ENCODE data around the gene SCYL1. TPM values are rescaled to one million over a fixed set of nuclear protein-coding genes. Genes with fewer than 3 reads are reported as not detected.

Gene SCYL1
- polyA plus RNA-seq, 12 donors, result 34.0 to 60.9 (median 40.9) TPM; not detected in 1

DNA sequence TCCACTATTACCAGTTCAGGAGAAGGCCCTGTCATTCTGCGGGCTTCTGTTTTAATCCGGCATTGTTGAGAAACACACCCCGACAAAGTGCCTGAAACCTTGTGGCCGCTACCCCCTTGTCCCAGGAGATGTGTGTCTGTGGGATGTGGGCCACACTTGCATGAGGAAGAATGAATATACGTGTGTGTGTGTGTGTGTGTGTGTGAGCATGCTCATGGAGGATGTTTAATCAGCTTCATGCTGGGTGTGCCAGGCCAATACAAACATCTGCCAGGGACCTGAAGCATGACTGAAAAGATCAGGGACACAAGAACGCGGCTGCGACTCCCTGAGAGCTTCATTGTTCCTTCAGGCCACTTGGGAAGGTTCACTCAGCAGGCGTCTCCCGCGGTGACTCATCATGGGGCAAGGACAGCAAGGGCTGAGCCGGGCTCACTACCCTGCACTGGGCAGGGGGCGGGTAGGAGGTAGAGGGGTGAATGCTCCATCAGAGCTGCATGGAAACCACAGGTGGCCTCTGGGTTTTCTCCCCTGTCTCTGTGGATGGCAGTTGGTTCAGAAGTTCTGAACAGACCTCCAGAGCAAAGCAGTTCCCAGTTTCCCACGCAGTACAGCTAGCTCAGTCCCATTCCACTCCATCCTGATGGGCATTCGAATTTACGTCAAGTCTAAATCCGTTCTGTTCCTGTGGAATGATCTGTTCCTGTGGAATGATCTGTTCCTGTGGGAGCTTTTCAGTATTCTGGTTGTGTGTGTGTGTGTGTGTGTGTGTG is 33.1 kb upstream of the SCYL1 start:
- peak; percentile 45 for DNase-seq

DNA sequence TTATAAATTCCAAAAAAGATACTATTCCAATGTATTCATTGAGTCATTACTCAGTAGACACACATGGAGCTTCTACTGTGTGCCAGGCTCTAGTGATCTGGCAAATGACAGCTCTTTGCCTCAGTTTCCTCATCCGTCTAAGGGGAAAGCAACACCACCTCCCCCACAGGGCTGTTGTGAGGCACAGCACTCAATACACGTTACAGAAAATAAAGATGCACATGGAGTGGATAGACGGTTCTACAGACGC is 32.6 kb upstream of the SCYL1 start:
- DNase-seq, result no peak

DNA sequence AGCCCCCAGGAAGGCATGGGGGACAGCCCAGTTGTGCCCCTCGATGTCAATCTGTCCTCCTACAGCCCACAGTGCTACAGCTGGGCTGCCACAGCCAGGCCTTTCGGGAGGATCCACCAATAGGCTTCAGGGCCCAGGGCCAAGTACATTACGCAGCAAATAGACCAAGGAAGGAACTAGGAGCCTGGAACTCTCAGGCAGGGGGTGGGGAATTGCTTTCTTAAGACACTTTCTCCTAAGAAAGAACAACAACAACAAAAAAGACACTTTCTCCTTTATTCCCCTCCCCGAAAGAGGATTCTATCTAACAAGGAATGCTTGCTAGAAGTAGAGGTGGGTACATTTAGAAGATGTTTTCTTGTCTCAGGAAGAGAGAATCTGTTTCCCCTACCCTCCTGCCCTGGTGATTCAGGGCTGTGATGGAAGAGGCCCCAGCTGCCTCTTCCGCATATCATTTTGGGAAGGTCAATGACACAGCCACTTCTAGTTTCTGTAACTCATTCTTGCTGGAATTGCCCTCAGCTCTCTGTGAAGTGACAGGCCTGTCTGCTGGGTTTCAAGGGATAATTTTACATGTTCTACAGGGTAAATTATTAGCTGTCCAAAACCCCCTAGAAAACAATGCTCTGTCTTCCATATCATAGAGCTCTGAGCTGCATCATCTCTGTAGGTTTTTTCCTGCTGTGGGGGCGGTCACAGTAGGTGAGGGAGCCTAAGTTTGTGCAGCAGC is 32.1 kb upstream of the SCYL1 start:
- peak; percentile 87 for DNase-seq

DNA sequence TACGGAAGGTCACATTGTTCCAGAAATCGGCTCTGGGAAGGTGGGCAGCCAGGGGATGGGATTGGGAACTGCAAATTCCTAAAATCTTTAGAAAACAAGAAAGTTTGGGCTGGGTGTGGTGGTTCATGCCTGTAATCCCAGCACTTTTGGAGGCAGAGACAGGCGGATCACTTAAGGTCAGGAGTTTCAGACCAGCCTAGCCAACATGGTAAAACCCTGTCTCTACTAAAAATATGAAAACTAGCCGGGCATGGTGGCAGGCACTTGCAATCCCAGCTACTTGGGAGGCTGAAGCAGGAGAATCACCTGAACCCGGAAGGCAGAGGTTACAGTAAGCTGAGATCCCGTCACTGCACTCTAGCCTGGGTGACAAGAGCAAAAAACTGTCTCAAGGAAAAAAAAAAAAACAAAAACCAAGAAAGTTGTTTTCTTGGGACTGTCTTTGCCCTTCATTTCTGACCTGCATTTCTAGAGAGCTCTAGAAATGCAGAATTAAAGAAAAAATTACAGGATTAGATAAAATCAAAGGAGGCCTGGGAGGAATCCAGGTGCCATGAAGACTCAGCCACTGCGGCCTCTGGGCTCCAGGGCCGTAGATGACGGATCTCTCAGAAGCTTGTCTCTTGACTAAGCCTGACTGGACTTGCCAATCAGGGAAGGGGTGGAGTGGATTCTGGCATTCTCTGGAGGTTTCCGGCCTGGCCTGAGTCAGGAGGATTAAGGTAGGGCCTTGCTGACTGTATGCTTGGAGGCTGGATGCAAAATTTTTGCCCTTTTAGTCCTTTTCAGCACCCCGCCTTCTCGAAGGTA is 31.3 kb upstream of the SCYL1 start:
- peak; percentile 38 for DNase-seq

DNA sequence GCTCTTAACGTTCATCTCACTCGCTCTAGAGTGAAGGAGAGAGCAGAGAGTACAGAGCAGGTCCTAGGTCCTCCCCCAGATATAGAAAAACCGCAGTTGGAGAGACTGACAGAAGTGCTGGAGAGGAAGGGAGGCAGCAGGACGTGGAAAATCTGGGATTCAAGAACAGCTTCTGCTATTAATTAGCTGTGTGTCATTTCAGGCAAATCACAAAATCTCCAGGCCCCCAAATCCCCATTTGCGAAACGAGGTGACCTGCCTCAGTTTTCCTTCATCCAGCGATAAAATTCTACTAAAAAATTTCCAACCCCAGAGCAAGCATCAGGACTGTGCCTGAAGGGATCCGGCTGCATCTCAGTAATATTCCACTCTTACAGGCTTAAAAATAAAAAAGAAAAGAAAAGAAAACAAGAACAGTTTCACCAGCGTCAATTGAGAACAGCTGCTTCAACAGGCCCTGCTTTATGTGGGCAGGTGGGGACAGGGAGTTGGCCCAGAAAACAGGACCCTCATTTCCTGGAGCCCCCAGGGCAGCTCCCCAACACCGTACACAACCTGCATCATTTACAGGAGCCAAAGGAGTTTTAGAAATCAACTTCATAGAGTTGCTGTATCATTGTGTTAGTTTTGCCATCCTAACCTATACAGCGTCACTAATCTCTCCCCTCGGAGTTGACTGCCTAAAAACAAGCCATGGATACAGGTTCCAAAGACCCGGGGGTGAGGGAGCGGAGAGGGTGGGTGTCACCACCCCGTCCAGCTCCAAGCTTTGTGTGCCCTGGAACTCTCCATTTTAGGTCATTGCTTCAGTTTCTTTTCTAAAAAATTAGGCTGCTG is 28.4 kb upstream of the SCYL1 start:
- no peak for DNase-seq

DNA sequence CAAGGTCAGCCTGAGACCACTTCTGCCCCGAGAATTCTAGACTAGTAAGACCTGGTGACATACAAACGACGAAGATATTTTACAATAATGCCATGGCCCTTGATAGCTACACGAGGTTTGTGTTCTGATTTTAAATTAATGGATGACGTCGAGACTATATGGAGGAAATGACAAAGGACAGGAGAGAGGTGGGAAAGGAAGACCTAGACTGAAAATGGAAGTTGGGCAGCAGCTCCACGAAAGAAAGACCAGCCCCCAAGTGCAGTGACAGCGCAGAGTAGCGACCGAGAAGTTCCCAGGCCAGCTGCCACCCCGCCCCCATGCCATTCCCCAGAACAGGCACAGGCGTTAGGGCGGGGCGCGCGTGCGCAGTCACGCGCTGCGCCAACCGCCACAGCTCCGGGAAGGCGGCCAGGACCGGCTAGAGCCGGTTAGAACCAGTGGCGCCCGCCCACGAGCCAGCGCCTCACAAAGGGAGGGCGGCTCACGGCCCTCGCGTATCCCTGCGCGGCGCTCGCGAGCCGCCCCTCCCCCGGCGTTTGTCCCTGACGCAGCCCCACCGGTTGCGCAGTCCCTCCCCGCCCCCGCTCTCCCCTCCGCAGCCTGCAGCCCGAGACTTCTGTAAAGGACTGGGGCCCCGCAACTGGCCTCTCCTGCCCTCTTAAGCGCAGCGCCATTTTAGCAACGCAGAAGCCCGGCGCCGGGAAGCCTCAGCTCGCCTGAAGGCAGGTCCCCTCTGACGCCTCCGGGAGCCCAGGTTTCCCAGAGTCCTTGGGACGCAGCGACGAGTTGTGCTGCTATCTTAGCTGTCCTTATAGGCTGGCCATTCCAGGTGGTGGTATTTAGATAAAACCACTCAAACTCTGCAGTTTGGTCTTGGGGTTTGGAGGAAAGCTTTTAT is 27.5 kb upstream of the SCYL1 start:
- DNase-seq, result peak; percentile 99

DNA sequence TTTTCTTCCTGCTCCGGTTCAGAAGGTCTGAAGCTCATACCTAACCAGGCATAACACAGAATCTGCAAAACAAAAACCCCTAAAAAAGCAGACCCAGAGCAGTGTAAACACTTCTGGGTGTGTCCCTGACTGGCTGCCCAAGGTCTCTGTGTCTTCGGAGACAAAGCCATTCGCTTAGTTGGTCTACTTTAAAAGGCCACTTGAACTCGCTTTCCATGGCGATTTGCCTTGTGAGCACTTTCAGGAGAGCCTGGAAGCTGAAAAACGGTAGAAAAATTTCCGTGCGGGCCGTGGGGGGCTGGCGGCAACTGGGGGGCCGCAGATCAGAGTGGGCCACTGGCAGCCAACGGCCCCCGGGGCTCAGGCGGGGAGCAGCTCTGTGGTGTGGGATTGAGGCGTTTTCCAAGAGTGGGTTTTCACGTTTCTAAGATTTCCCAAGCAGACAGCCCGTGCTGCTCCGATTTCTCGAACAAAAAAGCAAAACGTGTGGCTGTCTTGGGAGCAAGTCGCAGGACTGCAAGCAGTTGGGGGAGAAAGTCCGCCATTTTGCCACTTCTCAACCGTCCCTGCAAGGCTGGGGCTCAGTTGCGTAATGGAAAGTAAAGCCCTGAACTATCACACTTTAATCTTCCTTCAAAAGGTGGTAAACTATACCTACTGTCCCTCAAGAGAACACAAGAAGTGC is 26.7 kb upstream of the SCYL1 start:
- DNase-seq, result peak; percentile 80

DNA sequence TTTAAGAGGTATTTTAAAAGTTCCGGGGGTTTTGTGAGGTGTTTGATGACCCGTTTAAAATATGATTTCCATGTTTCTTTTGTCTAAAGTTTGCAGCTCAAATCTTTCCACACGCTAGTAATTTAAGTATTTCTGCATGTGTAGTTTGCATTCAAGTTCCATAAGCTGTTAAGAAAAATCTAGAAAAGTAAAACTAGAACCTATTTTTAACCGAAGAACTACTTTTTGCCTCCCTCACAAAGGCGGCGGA is 26.2 kb upstream of the SCYL1 start:
- DNase-seq, result no peak

DNA sequence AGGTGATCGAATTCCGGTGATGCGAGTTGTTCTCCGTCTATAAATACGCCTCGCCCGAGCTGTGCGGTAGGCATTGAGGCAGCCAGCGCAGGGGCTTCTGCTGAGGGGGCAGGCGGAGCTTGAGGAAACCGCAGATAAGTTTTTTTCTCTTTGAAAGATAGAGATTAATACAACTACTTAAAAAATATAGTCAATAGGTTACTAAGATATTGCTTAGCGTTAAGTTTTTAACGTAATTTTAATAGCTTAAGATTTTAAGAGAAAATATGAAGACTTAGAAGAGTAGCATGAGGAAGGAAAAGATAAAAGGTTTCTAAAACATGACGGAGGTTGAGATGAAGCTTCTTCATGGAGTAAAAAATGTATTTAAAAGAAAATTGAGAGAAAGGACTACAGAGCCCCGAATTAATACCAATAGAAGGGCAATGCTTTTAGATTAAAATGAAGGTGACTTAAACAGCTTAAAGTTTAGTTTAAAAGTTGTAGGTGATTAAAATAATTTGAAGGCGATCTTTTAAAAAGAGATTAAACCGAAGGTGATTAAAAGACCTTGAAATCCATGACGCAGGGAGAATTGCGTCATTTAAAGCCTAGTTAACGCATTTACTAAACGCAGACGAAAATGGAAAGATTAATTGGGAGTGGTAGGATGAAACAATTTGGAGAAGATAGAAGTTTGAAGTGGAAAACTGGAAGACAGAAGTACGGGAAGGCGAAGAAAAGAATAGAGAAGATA is 25.7 kb upstream of the SCYL1 start, which contains the start of gene MALAT1:
MALAT1 (plus strand) TSS at position 69 of the 736 bp plus-strand sequence.
- DNase-seq, result peak; percentile 98

DNA sequence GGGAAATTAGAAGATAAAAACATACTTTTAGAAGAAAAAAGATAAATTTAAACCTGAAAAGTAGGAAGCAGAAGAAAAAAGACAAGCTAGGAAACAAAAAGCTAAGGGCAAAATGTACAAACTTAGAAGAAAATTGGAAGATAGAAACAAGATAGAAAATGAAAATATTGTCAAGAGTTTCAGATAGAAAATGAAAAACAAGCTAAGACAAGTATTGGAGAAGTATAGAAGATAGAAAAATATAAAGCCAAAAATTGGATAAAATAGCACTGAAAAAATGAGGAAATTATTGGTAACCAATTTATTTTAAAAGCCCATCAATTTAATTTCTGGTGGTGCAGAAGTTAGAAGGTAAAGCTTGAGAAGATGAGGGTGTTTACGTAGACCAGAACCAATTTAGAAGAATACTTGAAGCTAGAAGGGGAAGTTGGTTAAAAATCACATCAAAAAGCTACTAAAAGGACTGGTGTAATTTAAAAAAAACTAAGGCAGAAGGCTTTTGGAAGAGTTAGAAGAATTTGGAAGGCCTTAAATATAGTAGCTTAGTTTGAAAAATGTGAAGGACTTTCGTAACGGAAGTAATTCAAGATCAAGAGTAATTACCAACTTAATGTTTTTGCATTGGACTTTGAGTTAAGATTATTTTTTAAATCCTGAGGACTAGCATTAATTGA is 25.0 kb upstream of the SCYL1 start:
- DNase-seq, result peak; percentile 22

DNA sequence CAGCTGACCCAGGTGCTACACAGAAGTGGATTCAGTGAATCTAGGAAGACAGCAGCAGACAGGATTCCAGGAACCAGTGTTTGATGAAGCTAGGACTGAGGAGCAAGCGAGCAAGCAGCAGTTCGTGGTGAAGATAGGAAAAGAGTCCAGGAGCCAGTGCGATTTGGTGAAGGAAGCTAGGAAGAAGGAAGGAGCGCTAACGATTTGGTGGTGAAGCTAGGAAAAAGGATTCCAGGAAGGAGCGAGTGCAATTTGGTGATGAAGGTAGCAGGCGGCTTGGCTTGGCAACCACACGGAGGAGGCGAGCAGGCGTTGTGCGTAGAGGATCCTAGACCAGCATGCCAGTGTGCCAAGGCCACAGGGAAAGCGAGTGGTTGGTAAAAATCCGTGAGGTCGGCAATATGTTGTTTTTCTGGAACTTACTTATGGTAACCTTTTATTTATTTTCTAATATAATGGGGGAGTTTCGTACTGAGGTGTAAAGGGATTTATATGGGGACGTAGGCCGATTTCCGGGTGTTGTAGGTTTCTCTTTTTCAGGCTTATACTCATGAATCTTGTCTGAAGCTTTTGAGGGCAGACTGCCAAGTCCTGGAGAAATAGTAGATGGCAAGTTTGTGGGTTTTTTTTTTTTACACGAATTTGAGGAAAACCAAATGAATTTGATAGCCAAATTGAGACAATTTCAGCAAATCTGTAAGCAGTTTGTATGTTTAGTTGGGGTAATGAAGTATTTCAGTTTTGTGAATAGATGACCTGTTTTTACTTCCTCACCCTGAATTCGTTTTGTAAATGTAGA is 24.3 kb upstream of the SCYL1 start:
- DNase-seq, result peak; percentile 67

DNA sequence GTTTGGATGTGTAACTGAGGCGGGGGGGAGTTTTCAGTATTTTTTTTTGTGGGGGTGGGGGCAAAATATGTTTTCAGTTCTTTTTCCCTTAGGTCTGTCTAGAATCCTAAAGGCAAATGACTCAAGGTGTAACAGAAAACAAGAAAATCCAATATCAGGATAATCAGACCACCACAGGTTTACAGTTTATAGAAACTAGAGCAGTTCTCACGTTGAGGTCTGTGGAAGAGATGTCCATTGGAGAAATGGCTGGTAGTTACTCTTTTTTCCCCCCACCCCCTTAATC is 23.8 kb upstream of the SCYL1 start:
- DNase-seq, result peak; percentile 29

DNA sequence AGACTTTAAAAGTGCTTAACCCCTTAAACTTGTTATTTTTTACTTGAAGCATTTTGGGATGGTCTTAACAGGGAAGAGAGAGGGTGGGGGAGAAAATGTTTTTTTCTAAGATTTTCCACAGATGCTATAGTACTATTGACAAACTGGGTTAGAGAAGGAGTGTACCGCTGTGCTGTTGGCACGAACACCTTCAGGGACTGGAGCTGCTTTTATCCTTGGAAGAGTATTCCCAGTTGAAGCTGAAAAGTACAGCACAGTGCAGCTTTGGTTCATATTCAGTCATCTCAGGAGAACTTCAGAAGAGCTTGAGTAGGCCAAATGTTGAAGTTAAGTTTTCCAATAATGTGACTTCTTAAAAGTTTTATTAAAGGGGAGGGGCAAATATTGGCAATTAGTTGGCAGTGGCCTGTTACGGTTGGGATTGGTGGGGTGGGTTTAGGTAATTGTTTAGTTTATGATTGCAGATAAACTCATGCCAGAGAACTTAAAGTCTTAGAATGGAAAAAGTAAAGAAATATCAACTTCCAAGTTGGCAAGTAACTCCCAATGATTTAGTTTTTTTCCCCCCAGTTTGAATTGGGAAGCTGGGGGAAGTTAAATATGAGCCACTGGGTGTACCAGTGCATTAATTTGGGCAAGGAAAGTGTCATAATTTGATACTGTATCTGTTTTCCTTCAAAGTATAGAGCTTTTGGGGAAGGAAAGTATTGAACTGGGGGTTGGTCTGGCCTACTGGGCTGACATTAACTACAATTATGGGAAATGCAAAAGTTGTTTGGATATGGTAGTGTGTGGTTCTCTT is 23.2 kb upstream of the SCYL1 start:
- DNase-seq, result peak; percentile 38

DNA sequence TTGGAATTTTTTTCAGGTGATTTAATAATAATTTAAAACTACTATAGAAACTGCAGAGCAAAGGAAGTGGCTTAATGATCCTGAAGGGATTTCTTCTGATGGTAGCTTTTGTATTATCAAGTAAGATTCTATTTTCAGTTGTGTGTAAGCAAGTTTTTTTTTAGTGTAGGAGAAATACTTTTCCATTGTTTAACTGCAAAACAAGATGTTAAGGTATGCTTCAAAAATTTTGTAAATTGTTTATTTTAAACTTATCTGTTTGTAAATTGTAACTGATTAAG is 22.7 kb upstream of the SCYL1 start:
- no peak for DNase-seq

DNA sequence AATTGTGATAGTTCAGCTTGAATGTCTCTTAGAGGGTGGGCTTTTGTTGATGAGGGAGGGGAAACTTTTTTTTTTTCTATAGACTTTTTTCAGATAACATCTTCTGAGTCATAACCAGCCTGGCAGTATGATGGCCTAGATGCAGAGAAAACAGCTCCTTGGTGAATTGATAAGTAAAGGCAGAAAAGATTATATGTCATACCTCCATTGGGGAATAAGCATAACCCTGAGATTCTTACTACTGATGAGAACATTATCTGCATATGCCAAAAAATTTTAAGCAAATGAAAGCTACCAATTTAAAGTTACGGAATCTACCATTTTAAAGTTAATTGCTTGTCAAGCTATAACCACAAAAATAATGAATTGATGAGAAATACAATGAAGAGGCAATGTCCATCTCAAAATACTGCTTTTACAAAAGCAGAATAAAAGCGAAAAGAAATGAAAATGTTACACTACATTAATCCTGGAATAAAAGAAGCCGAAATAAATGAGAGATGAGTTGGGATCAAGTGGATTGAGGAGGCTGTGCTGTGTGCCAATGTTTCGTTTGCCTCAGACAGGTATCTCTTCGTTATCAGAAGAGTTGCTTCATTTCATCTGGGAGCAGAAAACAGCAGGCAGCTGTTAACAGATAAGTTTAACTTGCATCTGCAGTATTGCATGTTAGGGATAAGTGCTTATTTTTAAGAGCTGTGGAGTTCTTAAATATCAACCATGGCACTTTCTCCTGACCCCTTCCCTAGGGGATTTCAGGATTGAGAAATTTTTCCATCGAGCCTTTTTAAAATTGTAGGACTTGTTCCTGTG is 22.1 kb upstream of the SCYL1 start:
- DNase-seq, result no peak

DNA sequence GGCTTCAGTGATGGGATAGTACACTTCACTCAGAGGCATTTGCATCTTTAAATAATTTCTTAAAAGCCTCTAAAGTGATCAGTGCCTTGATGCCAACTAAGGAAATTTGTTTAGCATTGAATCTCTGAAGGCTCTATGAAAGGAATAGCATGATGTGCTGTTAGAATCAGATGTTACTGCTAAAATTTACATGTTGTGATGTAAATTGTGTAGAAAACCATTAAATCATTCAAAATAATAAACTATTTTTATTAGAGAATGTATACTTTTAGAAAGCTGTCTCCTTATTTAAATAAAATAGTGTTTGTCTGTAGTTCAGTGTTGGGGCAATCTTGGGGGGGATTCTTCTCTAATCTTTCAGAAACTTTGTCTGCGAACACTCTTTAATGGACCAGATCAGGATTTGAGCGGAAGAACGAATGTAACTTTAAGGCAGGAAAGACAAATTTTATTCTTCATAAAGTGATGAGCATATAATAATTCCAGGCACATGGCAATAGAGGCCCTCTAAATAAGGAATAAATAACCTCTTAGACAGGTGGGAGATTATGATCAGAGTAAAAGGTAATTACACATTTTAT is 21.4 kb upstream of the SCYL1 start:
- DNase-seq, result no peak
